ENCODE data around the gene PIPOX.

GRCh38 chr17:28996554-28997096 lies 46.3 kb upstream of the PIPOX start:
- no peak for TF ChIP-seq CTCF (IDR thresholded peaks at IDR 0.05; ENCODE audit: insufficient read depth, low read depth, low read length)
- no peak for TF ChIP-seq EZH2 (IDR thresholded peaks at IDR 0.05; ENCODE audit: insufficient read depth, low read length)

All from astrocyte (in vitro differentiated cells and primary cell).